NT2/D1 (cell line): ENCODE measurements around the gene KLK1.
"Not testable (repeated sequence)": the region's sequence is repeated elsewhere in the genome, so short reads cannot be mapped to it uniquely, and the experiment has no call there.

Source experiments
- DNase-seq: peaks from one replicate; pipeline ENCODE4 v3.0.0-alpha.2; 2011; ENCODE audit warnings: low read depth, low spot score
- H3K27me3 ChIP-seq: 2 replicates; pipeline ENCODE4 v1.6.0; 2011; ENCODE audit warnings: mild to moderate bottlenecking; ENCODE audit not compliant: insufficient read length, insufficient read depth
- H3K36me3 ChIP-seq: 2 replicates; pipeline ENCODE4 v1.6.1; 2011; ENCODE audit warnings: mild to moderate bottlenecking, low read length, mixed read lengths; ENCODE audit not compliant: insufficient read depth, insufficient read length
- H3K4me1 ChIP-seq: 2 replicates; pipeline ENCODE4 v1.5.1; 2011; ENCODE audit not compliant: insufficient read depth, insufficient read length
- H3K4me3 ChIP-seq: 2 replicates; pipeline ENCODE4 v1.5.1; 2011; ENCODE audit warnings: low read depth; ENCODE audit not compliant: insufficient read length
- H3K9ac ChIP-seq: 2 replicates; pipeline ENCODE4 v1.6.0; 2011; ENCODE audit warnings: low read depth; ENCODE audit not compliant: insufficient read length
- H3K9me3 ChIP-seq: 2 replicates; pipeline ENCODE4 v1.5.1; 2011; ENCODE audit warnings: mild to moderate bottlenecking, low read length; ENCODE audit not compliant: insufficient read depth
- SUZ12 ChIP-seq: IDR thresholded peaks from 2 replicates; pipeline ENCODE4 v1.6.1; 2011; ENCODE audit not compliant: insufficient read length, insufficient read depth; ENCODE audit errors: extremely low read depth
- YY1 ChIP-seq: IDR thresholded peaks from 2 replicates; pipeline ENCODE4 v1.6.1; 2011; ENCODE audit not compliant: insufficient read length, insufficient read depth
- ZNF274 ChIP-seq: IDR thresholded peaks from 2 replicates; pipeline ENCODE4 v1.6.1; 2011; ENCODE audit warnings: mild to moderate bottlenecking, low read depth, low read length

The KLK1 gene

GRCh38 chr19:50812474-50812873, 11.1 kb downstream of the KLK1 start:
- Histone ChIP-seq H3K9me3 (no peaks in the 10 kb centered on the region), H3K9ac (no peak overlapping the region), H3K4me1 (no peaks in the 10 kb centered on the region), H3K4me3 (no peak overlapping the region), H3K36me3 (no peaks in the 10 kb centered on the region), H3K27me3 (peaks cover 12% of the 10 kb centered on the region)
- no peak for DNase-seq
- no peak for TF ChIP-seq YY1
- no peak for TF ChIP-seq ZNF274
- TF ChIP-seq SUZ12, result no peak

- peaks cover 12% of the 10 kb centered on the region for H3K27me3 ChIP-seq
- not testable (repeated sequence) for H3K4me3 ChIP-seq, H3K36me3 ChIP-seq, DNase-seq, H3K9me3 ChIP-seq, H3K4me1 ChIP-seq, H3K9ac ChIP-seq
Measured at GRCh38 chr19:50811622-50812238, 11.9 kb downstream of the KLK1 start.

GRCh38 chr19:50808856-50809255, 14.7 kb downstream of the KLK1 start:
- peaks cover 10% of the 10 kb centered on the region for H3K27me3 ChIP-seq
- no peak overlapping the region for H3K4me3 ChIP-seq
- no peaks in the 10 kb centered on the region for H3K4me1 ChIP-seq
- no peaks in the 10 kb centered on the region for H3K9me3 ChIP-seq
- no peak overlapping the region for H3K9ac ChIP-seq
- no peaks in the 10 kb centered on the region for H3K36me3 ChIP-seq
- no peak for TF ChIP-seq ZNF274
- TF ChIP-seq YY1, result no peak
- no peak for TF ChIP-seq SUZ12
- DNase-seq, result no peak

- no peak for TF ChIP-seq YY1
- TF ChIP-seq ZNF274, result no peak
- TF ChIP-seq SUZ12, result no peak
- peak overlapping the region; percentile 98 for H3K9ac ChIP-seq
Measured at GRCh38 chr19:50804420-50805272, 18.9 kb downstream of the KLK1 start.

GRCh38 chr19:50803633-50804419, 19.8 kb downstream of the KLK1 start:
- Histone ChIP-seq H3K9me3 (no peaks in the 10 kb centered on the region), H3K9ac (peak overlapping the region; percentile 98), H3K4me1 (peaks cover 2% of the 10 kb centered on the region), H3K36me3 (peaks cover 44% of the 10 kb centered on the region), H3K4me3 (peak overlapping the region; percentile 95), H3K27me3 (no peaks in the 10 kb centered on the region)
- TF ChIP-seq YY1 (no peak), SUZ12 (no peak), ZNF274 (no peak)
- DNase-seq, result no peak

More at GRCh38 chr19:50804420-50805272, 18.9 kb downstream of the KLK1 start:
- peak; percentile 93 for DNase-seq
- Histone ChIP-seq H3K4me1 (peaks cover 2% of the 10 kb centered on the region), H3K9me3 (no peaks in the 10 kb centered on the region), H3K4me3 (peak overlapping the region; percentile 95), H3K36me3 (peaks cover 35% of the 10 kb centered on the region), H3K27me3 (no peaks in the 10 kb centered on the region)

GRCh38 chr19:50801107-50801506, 22.5 kb downstream of the KLK1 start:
- Histone ChIP-seq H3K36me3 (peaks cover 71% of the 10 kb centered on the region), H3K4me3 (no peak overlapping the region), H3K4me1 (peaks cover 10% of the 10 kb centered on the region), H3K9me3 (no peaks in the 10 kb centered on the region), H3K9ac (no peak overlapping the region), H3K27me3 (no peaks in the 10 kb centered on the region)
- TF ChIP-seq YY1 (no peak), SUZ12 (no peak), ZNF274 (no peak)
- no peak for DNase-seq

- no peak overlapping the region for H3K9ac ChIP-seq
- no peak overlapping the region for H3K4me3 ChIP-seq
- no peaks in the 10 kb centered on the region for H3K9me3 ChIP-seq
- H3K4me1 ChIP-seq, result peaks cover 14% of the 10 kb centered on the region
- H3K36me3 ChIP-seq, result peaks cover 83% of the 10 kb centered on the region
- no peak for TF ChIP-seq SUZ12
- no peak for TF ChIP-seq YY1
- TF ChIP-seq ZNF274, result no peak
- DNase-seq, result no peak
- H3K27me3 ChIP-seq, result no peaks in the 10 kb centered on the region
Measured at GRCh38 chr19:50799547-50799851, 24.1 kb downstream of the KLK1 start.
